Mesodermal cell (in vitro differentiated cells): ENCODE measurements around the gene C10orf120.

ENCODE experiments used
- H3K27ac ChIP-seq: 2 replicates; pipeline ENCODE4 v1.7.0; 2013; ENCODE audit warnings: mild to moderate bottlenecking, low read depth, low read length, moderate library complexity; ENCODE audit not compliant: severe bottlenecking
- H3K36me3 ChIP-seq: 2 replicates; pipeline ENCODE4 v1.7.1; 2013; ENCODE audit warnings: mild to moderate bottlenecking, low read length, moderate library complexity; ENCODE audit not compliant: control insufficient read depth, insufficient read depth
- H3K4me1 ChIP-seq: one replicate; pipeline ENCODE4 v1.7.1; 2013; ENCODE audit warnings: mild to moderate bottlenecking, low read length; ENCODE audit not compliant: insufficient read depth, control insufficient read depth, poor library complexity, severe bottlenecking
- H3K4me3 ChIP-seq: 2 replicates; pipeline ENCODE4 v1.7.0; 2013; ENCODE audit warnings: low read length, control low read depth, mild to moderate bottlenecking; ENCODE audit not compliant: insufficient read depth, poor library complexity, severe bottlenecking; ENCODE audit errors: extremely low read depth
- H3K9me3 ChIP-seq: 2 replicates; pipeline ENCODE4 v1.7.1; 2013; ENCODE audit warnings: mild to moderate bottlenecking, low read length, moderate library complexity; ENCODE audit not compliant: control insufficient read depth
- WGBS, 2 experiments: methylation state at CpG; one replicate each; pipeline ENCODE4 v1.1.5; 2013; ENCODE audit warnings: missing lambda C conversion rate in 2 of 2; ENCODE audit not compliant: insufficient coverage in 2 of 2; 5-methylcytosine and 5-hydroxymethylcytosine counted together

Gene C10orf120

GRCh38 chr10:122674781-122675180 is 24.9 kb downstream of the C10orf120 start:
- H3K4me3 ChIP-seq, result no peak overlapping the region
- 90 to 92% methylated on average over 6 to 7 of the region's 8 CpGs for WGBS, 2 experiments
- H3K9me3 ChIP-seq, result no peaks in the 10 kb centered on the region
- no peaks in the 10 kb centered on the region for H3K36me3 ChIP-seq
- no peak overlapping the region for H3K27ac ChIP-seq
- no peaks in the 10 kb centered on the region for H3K4me1 ChIP-seq

- Histone ChIP-seq H3K27ac (no peak overlapping the region), H3K36me3 (no peaks in the 10 kb centered on the region), H3K9me3 (no peaks in the 10 kb centered on the region), H3K4me1 (no peaks in the 10 kb centered on the region), H3K4me3 (no peak overlapping the region)
- 91% methylated on average over 4 to 5 of the region's 5 CpGs for WGBS, 2 experiments
Measured at GRCh38 chr10:122673731-122674130, 25.9 kb downstream of the C10orf120 start.

GRCh38 chr10:122673269-122673668 is 26.4 kb downstream of the C10orf120 start:
- Histone ChIP-seq H3K4me3 (no peak overlapping the region), H3K27ac (no peak overlapping the region), H3K36me3 (no peaks in the 10 kb centered on the region), H3K9me3 (no peaks in the 10 kb centered on the region), H3K4me1 (no peaks in the 10 kb centered on the region)
- 81 to 82% methylated on average over 5 of the region's 6 CpGs for WGBS, 2 experiments

- Histone ChIP-seq H3K27ac (no peak overlapping the region), H3K9me3 (no peaks in the 10 kb centered on the region), H3K36me3 (no peaks in the 10 kb centered on the region), H3K4me1 (no peaks in the 10 kb centered on the region), H3K4me3 (no peak overlapping the region)
- 85 to 96% methylated on average over 3 of the region's 4 CpGs for WGBS, 2 experiments
Measured at GRCh38 chr10:122672655-122673054, 27.0 kb downstream of the C10orf120 start.

- 94 to 100% methylated on average over 3 of the region's 3 CpGs for WGBS, 2 experiments
- no peak overlapping the region for H3K27ac ChIP-seq
- H3K4me1 ChIP-seq, result no peaks in the 10 kb centered on the region
- no peaks in the 10 kb centered on the region for H3K36me3 ChIP-seq
- no peak overlapping the region for H3K4me3 ChIP-seq
- H3K9me3 ChIP-seq, result no peaks in the 10 kb centered on the region
Measured at GRCh38 chr10:122671355-122671754, 28.3 kb downstream of the C10orf120 start.

GRCh38 chr10:122669842-122670241 is 29.8 kb downstream of the C10orf120 start:
- H3K36me3 ChIP-seq, result no peaks in the 10 kb centered on the region
- WGBS, 2 experiments, result 40 to 78% methylated on average over 1 to 2 of the region's 2 CpGs
- H3K4me1 ChIP-seq, result no peaks in the 10 kb centered on the region
- no peak overlapping the region for H3K27ac ChIP-seq
- H3K4me3 ChIP-seq, result no peak overlapping the region
- H3K9me3 ChIP-seq, result no peaks in the 10 kb centered on the region

- H3K4me1 ChIP-seq, result no peaks in the 10 kb centered on the region
- H3K9me3 ChIP-seq, result no peaks in the 10 kb centered on the region
- no peak overlapping the region for H3K27ac ChIP-seq
- H3K36me3 ChIP-seq, result no peaks in the 10 kb centered on the region
- H3K4me3 ChIP-seq, result no peak overlapping the region
- WGBS, 2 experiments, result 92% methylated on average over 2 of the region's 2 CpGs; no CpG with 5 or more reads in 1 of the 2 experiments
Measured at GRCh38 chr10:122669045-122669444, 30.6 kb downstream of the C10orf120 start.

GRCh38 chr10:122665946-122666345 is 33.7 kb downstream of the C10orf120 start:
- 86% methylated on average over 4 of the region's 4 CpGs; no CpG with 5 or more reads in 1 of the 2 experiments for WGBS, 2 experiments
- Histone ChIP-seq H3K4me3 (no peak overlapping the region), H3K27ac (no peak overlapping the region), H3K36me3 (no peaks in the 10 kb centered on the region), H3K9me3 (no peaks in the 10 kb centered on the region), H3K4me1 (no peaks in the 10 kb centered on the region)

- Histone ChIP-seq H3K4me3 (no peak overlapping the region), H3K4me1 (no peaks in the 10 kb centered on the region), H3K36me3 (no peaks in the 10 kb centered on the region), H3K27ac (no peak overlapping the region), H3K9me3 (no peaks in the 10 kb centered on the region)
- 90 to 100% methylated on average over 1 to 2 of the region's 7 CpGs for WGBS, 2 experiments
Measured at GRCh38 chr10:122665329-122665860, 34.3 kb downstream of the C10orf120 start.

- WGBS, 2 experiments, result 81 to 86% methylated on average over 8 of the region's 8 CpGs
Measured at GRCh38 chr10:122664501-122664900, 35.1 kb downstream of the C10orf120 start.

GRCh38 chr10:122663516-122664130 is 36.0 kb downstream of the C10orf120 start:
- no peaks in the 10 kb centered on the region for H3K36me3 ChIP-seq
- no peaks in the 10 kb centered on the region for H3K9me3 ChIP-seq
- H3K4me1 ChIP-seq, result no peaks in the 10 kb centered on the region
- no peak overlapping the region for H3K4me3 ChIP-seq
- 86 to 88% methylated on average over 2 to 4 of the region's 5 CpGs for WGBS, 2 experiments
- no peak overlapping the region for H3K27ac ChIP-seq

More at GRCh38 chr10:122664501-122664900, 35.1 kb downstream of the C10orf120 start:
- H3K4me1 ChIP-seq, result no peaks in the 10 kb centered on the region
- no peak overlapping the region for H3K4me3 ChIP-seq
- H3K9me3 ChIP-seq, result no peaks in the 10 kb centered on the region
- H3K36me3 ChIP-seq, result no peaks in the 10 kb centered on the region
- H3K27ac ChIP-seq, result no peak overlapping the region
